ENCODE data around the gene FAM222A. TPM values are rescaled to one million over a fixed set of nuclear protein-coding genes. Genes with fewer than 3 reads are reported as not detected.

Gene FAM222A
- total RNA-seq, 1 experiment from 2014 or later, result 5.5 TPM

DNA sequence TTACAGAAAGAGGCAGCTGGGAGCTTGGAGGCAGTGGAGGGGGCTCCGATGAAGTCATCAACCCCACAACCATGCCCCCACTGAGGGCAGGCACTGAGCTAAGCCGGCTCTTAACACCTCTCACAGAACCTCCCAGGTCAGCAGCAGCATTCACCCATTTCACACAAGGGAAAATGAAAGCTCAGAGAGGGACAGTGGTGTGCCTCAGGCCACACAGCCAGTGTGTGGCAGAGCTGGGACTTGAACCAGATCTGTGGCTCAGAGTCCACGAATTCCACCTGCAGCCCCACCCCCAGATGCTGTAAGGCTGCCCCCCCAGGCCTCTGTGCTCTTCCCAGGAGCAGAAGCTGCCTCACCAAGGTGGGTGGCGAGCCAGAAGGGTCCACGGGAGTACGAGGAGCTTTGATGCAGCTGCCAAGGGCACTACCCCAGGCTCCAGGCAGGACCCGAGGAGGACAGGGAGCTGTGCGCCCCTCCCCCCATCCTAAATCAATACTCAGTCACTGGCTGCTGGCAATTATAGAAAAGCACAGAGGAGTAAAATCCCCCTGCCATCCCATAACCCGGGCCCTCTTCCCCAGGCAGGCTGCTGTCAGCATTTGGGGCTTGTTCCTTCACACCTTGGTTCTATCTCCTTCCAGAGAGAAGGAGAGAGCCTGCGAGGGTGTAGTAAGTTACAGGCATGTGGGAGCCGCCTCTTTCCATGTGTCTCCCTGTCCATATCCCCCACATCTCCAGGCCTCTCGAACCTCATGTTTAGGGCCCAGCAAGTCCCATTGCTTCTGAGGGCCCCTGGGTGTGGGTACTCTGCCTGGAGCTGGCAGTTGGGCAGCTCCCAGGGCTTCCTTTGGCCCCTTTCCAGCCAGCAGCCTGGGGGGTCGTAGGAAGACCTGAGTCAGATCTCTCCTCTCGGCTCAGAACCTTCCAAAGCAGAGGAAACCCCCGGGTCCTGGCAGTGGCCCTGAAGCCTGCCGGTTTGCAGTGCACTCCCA, 47.6 kb downstream of the FAM222A start:
- Histone ChIP-seq H3K27ac (ENCODE audit: low read depth, low read length, poor library complexity, severe bottlenecking) (no peak overlapping the region), H3K36me3 (ENCODE audit: insufficient read depth, low read length, poor library complexity, severe bottlenecking) (no peaks in the 10 kb centered on the region), H3K27me3 (replicated peaks; ENCODE audit: insufficient read depth, low read depth, low read length, poor library complexity) (no peaks in the 10 kb centered on the region), H3K9me3 (ENCODE audit: low read depth, low read length, poor library complexity, severe bottlenecking) (peaks cover 8% of the 10 kb centered on the region), H3K4me3 (ENCODE audit: low read depth, low read length, poor library complexity, severe bottlenecking) (no peak overlapping the region), H3K4me1 (ENCODE audit: insufficient read depth, low read length, poor library complexity, severe bottlenecking) (no peaks in the 10 kb centered on the region)
- TF ChIP-seq EZH2 (IDR thresholded peaks at IDR 0.05; ENCODE audit: borderline replicate concordance, low read depth, low read length, poor library complexity, severe bottlenecking), result no peak
- TF ChIP-seq, protein P1, sequence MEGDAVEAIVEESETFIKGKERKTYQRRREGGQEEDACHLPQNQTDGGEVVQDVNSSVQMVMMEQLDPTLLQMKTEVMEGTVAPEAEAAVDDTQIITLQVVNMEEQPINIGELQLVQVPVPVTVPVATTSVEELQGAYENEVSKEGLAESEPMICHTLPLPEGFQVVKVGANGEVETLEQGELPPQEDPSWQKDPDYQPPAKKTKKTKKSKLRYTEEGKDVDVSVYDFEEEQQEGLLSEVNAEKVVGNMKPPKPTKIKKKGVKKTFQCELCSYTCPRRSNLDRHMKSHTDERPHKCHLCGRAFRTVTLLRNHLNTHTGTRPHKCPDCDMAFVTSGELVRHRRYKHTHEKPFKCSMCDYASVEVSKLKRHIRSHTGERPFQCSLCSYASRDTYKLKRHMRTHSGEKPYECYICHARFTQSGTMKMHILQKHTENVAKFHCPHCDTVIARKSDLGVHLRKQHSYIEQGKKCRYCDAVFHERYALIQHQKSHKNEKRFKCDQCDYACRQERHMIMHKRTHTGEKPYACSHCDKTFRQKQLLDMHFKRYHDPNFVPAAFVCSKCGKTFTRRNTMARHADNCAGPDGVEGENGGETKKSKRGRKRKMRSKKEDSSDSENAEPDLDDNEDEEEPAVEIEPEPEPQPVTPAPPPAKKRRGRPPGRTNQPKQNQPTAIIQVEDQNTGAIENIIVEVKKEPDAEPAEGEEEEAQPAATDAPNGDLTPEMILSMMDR (conservative IDR thresholded peaks at IDR 0.05; ENCODE audit: low read depth, low read length), result no peak
- no peak for DNase-seq (ENCODE audit: low spot score)
- CTCF ChIA-PET, result interaction anchor here (0.6 to 1.8 kb wide), 2 partner anchors 14 to 16 kb away, joined by 4 read pairs; no protein-coding TSS in a partner anchor
- intact Hi-C loops (cut with micrococcal nuclease; ENCODE audit: unreplicated experiment), result no loop called here
- POLR2A ChIA-PET (ENCODE audit: low non-redundant PET), result no interaction called here
- no TSS peak for BruUV-seq (replicated peaks)

DNA sequence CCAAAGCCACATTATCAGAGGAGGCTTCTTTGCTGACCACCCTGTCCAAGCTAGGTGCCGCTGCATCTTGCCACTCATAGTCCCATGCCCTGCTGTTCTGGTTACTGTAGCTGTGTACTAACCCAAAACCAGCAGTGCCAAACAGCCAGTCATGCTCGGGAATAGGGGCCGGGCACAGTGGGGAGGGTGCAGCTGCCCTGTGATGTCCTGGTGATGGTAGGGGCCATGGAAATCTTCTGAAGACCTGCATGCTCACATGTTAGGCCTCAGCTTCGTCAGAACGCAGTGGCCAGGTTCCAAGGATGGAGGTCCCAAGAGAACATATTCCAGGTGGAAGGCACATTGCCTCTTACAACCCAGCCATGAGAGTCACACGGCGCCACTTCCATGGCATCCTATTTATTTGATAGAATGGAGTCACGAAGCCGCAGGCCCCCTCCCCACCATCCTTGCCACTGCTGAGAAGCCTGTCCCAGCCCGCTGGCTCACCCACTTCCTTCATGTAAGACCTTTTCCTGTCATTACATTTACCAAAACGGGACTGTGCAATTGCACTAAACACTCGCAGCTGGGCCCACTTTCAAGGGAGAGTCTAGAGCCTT, 48.5 kb downstream of the FAM222A start:
- POLR2A ChIA-PET (ENCODE audit: low non-redundant PET), result no interaction called here
- no peaks in the 10 kb centered on the region for H3K9me3 ChIP-seq (ENCODE audit: low read depth, low read length, poor library complexity, severe bottlenecking)
- no peaks in the 10 kb centered on the region for H3K4me1 ChIP-seq (ENCODE audit: insufficient read depth, low read length, poor library complexity, severe bottlenecking)
- no peak for TF ChIP-seq EZH2 (IDR thresholded peaks at IDR 0.05; ENCODE audit: borderline replicate concordance, low read depth, low read length, poor library complexity, severe bottlenecking)
- TF ChIP-seq, protein P1 (conservative IDR thresholded peaks at IDR 0.05; ENCODE audit: low read depth, low read length), result no peak
- H3K36me3 ChIP-seq (ENCODE audit: insufficient read depth, low read length, poor library complexity, severe bottlenecking), result no peaks in the 10 kb centered on the region
- H3K27ac ChIP-seq (ENCODE audit: low read depth, low read length, poor library complexity, severe bottlenecking), result no peak overlapping the region
- CTCF ChIA-PET, result interaction anchor here (0.6 to 1.8 kb wide), 2 partner anchors 13 to 16 kb away, joined by 4 read pairs; no protein-coding TSS in a partner anchor
- intact Hi-C loops (cut with micrococcal nuclease; ENCODE audit: unreplicated experiment), result no loop called here
- H3K4me3 ChIP-seq (ENCODE audit: low read depth, low read length, poor library complexity, severe bottlenecking), result no peak overlapping the region
- no TSS peak for BruUV-seq (replicated peaks)
- DNase-seq (ENCODE audit: low spot score), result no peak
- H3K27me3 ChIP-seq (replicated peaks; ENCODE audit: insufficient read depth, low read depth, low read length, poor library complexity), result no peaks in the 10 kb centered on the region

DNA sequence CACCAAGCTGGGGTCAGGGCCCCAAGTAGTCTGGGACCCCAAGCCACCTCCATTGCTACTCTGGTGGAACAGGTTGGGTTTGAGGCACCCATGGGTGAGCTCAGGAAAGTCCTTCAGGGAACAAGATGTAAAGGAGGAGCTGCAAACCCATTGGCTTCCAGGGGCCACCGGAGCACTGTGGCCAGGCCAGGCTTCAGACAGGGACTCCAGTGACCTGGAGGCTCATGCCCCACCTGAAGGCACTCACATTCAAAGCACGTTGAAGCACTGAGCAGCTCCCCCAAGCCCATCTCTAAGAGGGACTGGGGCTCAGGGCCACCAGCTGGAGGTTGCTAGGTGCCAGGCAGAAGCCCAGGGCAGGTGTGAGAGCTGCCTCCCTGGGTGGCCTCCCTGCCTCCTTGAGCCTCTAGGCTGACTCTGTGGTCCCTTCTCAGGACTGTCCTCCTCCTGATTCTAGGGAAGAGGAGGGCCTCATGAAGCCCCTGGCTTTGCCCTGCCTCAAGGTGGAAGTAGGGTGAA, 49.1 kb downstream of the FAM222A start:
- intact Hi-C loops (cut with micrococcal nuclease; ENCODE audit: unreplicated experiment), result no loop called here
- H3K27ac ChIP-seq (ENCODE audit: low read depth, low read length, poor library complexity, severe bottlenecking), result no peak overlapping the region
- H3K36me3 ChIP-seq (ENCODE audit: insufficient read depth, low read length, poor library complexity, severe bottlenecking), result no peaks in the 10 kb centered on the region
- no peaks in the 10 kb centered on the region for H3K27me3 ChIP-seq (replicated peaks; ENCODE audit: insufficient read depth, low read depth, low read length, poor library complexity)
- no TSS peak for BruUV-seq (replicated peaks)
- no peaks in the 10 kb centered on the region for H3K4me1 ChIP-seq (ENCODE audit: insufficient read depth, low read length, poor library complexity, severe bottlenecking)
- H3K4me3 ChIP-seq (ENCODE audit: low read depth, low read length, poor library complexity, severe bottlenecking), result no peak overlapping the region
- ChIA-PET POLR2A (ENCODE audit: low non-redundant PET) (no interaction called here), CTCF (no interaction called here)
- DNase-seq (ENCODE audit: low spot score), result no peak
- no peaks in the 10 kb centered on the region for H3K9me3 ChIP-seq (ENCODE audit: low read depth, low read length, poor library complexity, severe bottlenecking)
- no peak for TF ChIP-seq EZH2 (IDR thresholded peaks at IDR 0.05; ENCODE audit: borderline replicate concordance, low read depth, low read length, poor library complexity, severe bottlenecking)
- TF ChIP-seq, protein P1 (conservative IDR thresholded peaks at IDR 0.05; ENCODE audit: low read depth, low read length), result no peak
